K562 (cell line): ENCODE measurements around the gene DDAH2. TPM values are rescaled to one million over a fixed set of nuclear protein-coding genes. Genes with fewer than 3 reads are reported as not detected.

Source experiments
- BHLHE40 ChIP-seq: IDR thresholded peaks from 2 replicates; pipeline ENCODE4 v1.6.1; 2011; ENCODE audit warnings: low read length, improper control_type of control experiment
- C11orf30 ChIP-seq: fragments of 450-650 bp; IDR thresholded peaks from 2 replicates; pipeline ENCODE4 v1.6.1; 2016; ENCODE audit warnings: low read depth, mild to moderate bottlenecking
- CBFA2T3 ChIP-seq: fragments of 450-650 bp; IDR thresholded peaks from 2 replicates; pipeline ENCODE4 v1.6.1; 2017
- FOXP1 ChIP-seq: sonication (generic); formaldehyde crosslinking; IDR thresholded peaks from 2 replicates; pipeline ENCODE4 v1.8.0; 2022; ENCODE audit warnings: mild to moderate bottlenecking, missing genetic modification reagents
- GATA2 ChIP-seq: sonication (generic); formaldehyde crosslinking; IDR thresholded peaks from 2 replicates; pipeline ENCODE4 v1.4.0; 2020; ENCODE audit warnings: mild to moderate bottlenecking, missing genetic modification reagents
- HNRNPL ChIP-seq: fragments of 200-400 bp; formaldehyde crosslinking; IDR thresholded peaks from 2 replicates; pipeline ENCODE4 v1.6.1; 2017; ENCODE audit warnings: low read depth, mild to moderate bottlenecking, low read length
- HNRNPLL ChIP-seq: fragments of 200-400 bp; formaldehyde crosslinking; IDR thresholded peaks from 2 replicates; pipeline ENCODE4 v1.6.1; 2017; ENCODE audit warnings: low read length, low read depth, mild to moderate bottlenecking; ENCODE audit not compliant: poor library complexity, severe bottlenecking
- PHB ChIP-seq: fragments of 250-450 bp; sonication (Bioruptor Pico); IDR thresholded peaks from 2 replicates; pipeline ENCODE4 v1.5.0; 2021
- RBBP5 ChIP-seq: fragments of 200-600 bp; sonication (generic); IDR thresholded peaks from 2 replicates; pipeline ENCODE4 v1.6.1; 2012; ENCODE audit warnings: borderline replicate concordance, mild to moderate bottlenecking, low read length, control low read depth, inconsistent platforms; ENCODE audit not compliant: insufficient read depth, poor library complexity, severe bottlenecking
- RFX5 ChIP-seq: IDR thresholded peaks from 2 replicates; pipeline ENCODE4 v1.6.1; 2011; ENCODE audit warnings: low read depth, mild to moderate bottlenecking, improper control_type of control experiment, low read length
- SMARCE1 ChIP-seq: fragments of 450-650 bp; IDR thresholded peaks from 2 replicates; pipeline ENCODE4 v1.7.1; 2016; ENCODE audit warnings: mild to moderate bottlenecking
- SMC3 ChIP-seq: conservative IDR thresholded peaks from 2 replicates; pipeline ENCODE4 v1.6.1; 2011; ENCODE audit warnings: low read depth, low read length, improper control_type of control experiment; ENCODE audit not compliant: insufficient read depth
- ZNF41 ChIP-seq: fragments of 250-450 bp; sonication (Bioruptor Pico); conservative IDR thresholded peaks from 2 replicates; pipeline ENCODE4 v1.4.0; 2020; ENCODE audit warnings: mild to moderate bottlenecking
- polyA plus RNA-seq, 8 experiments: library from polyadenylated mRNA; depleted of rRNA in 4 of 8; stranded (reverse) in 5 of 8; unstranded in 3 of 8; fragments of >200 nt; fragmentation: Nextera tagmentation in 2 of 8; fragmentation: Illumina TruSeq in 1 of 8; extraction: Ambion mirVana in 2 of 8; extraction: Trizol in 1 of 8; gene quantifications; 2 replicates each; pipeline versions ENCODE4 v1.2.1 to v1.2.3, GENCODE V29; 2011 to 2014; ENCODE audit warnings: inconsistent platforms in 1 of 8, missing spikeins in 1 of 8
- total RNA-seq, 7 experiments: library from RNA; depleted of rRNA in 6 of 7; stranded (reverse); fragments of >200 nt in 6 of 7; fragmentation: Illumina TruSeq in 2 of 7; extraction: Trizol in 2 of 7; gene quantifications; 2 replicates each; pipeline versions ENCODE4 v1.2.1 to v1.2.3, GENCODE V29; 2011 to 2021; ENCODE audit warnings: low replicate concordance in 1 of 7
- TF ChIP-seq, protein P1 (sequence below), 2 experiments: fragments of 450-650 bp in 1 of 2; sonication (generic) in 1 of 2; formaldehyde crosslinking in 1 of 2; IDR thresholded peaks; 2 replicates each; pipeline versions ENCODE4 v1.7.1 to v1.9.0; 2016 to 2022; ENCODE audit warnings: inconsistent platforms in 1 of 2, mild to moderate bottlenecking in 1 of 2, missing genetic modification reagents in 1 of 2
- TF ChIP-seq, protein P2 (sequence below): fragments of 250-450 bp; sonication (Bioruptor Pico); IDR thresholded peaks from 2 replicates; pipeline ENCODE4 v1.8.0; 2022; ENCODE audit warnings: inconsistent platforms
- TF ChIP-seq, protein P3 (sequence below): fragments of 250-450 bp; sonication (Bioruptor Pico); IDR thresholded peaks from 2 replicates; pipeline ENCODE4 v1.5.0; 2021

The DDAH2 gene
- total and polyA plus RNA-seq, 9 of the 15 experiments (the other 6 are each of a cell fraction or from before 2014, with no cell fraction given) = 1.8 to 45.4 (median 21.4) TPM

DNA sequence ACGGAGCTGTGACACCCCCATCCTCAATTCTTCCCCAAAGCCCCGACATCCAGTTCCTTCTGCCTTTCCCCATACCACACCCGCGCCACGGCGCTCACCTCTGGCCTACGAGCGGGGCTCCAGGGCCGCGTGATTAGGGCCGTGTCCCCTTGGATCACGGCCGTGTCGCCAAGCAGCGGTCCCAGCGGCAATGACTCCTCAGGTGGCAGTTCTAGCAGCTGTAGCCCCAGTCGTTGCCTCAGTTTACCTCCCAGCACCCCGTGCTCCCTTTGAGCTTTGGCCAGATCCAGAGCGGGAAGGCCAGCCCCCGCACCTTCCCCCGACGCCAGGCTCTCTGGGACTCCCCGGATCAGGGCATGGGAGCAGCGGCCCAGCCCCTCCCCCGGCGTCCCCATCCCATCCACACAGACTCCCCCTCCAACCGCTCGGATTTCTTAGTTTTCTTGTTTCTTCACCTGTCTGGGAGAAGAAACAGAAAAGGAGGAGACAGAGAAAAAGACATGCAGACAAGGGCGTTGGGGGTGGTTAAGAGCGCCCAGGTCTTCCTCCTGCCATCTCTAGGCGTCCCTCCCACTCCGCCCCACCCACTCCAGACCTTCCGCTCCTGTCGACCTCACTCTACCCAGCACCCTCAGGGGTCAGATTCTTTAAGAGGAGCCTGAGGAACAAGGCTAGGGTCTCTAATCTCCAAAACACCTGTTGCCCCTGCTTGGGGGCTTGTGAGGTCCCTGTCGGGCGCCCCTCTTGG is at the start of gene DDAH2 (continued):
- TF ChIP-seq SMC3 = 0 out of 2 replicates have a peak, but pooled peaks have one; percentile 7
- TF ChIP-seq, protein P1, sequence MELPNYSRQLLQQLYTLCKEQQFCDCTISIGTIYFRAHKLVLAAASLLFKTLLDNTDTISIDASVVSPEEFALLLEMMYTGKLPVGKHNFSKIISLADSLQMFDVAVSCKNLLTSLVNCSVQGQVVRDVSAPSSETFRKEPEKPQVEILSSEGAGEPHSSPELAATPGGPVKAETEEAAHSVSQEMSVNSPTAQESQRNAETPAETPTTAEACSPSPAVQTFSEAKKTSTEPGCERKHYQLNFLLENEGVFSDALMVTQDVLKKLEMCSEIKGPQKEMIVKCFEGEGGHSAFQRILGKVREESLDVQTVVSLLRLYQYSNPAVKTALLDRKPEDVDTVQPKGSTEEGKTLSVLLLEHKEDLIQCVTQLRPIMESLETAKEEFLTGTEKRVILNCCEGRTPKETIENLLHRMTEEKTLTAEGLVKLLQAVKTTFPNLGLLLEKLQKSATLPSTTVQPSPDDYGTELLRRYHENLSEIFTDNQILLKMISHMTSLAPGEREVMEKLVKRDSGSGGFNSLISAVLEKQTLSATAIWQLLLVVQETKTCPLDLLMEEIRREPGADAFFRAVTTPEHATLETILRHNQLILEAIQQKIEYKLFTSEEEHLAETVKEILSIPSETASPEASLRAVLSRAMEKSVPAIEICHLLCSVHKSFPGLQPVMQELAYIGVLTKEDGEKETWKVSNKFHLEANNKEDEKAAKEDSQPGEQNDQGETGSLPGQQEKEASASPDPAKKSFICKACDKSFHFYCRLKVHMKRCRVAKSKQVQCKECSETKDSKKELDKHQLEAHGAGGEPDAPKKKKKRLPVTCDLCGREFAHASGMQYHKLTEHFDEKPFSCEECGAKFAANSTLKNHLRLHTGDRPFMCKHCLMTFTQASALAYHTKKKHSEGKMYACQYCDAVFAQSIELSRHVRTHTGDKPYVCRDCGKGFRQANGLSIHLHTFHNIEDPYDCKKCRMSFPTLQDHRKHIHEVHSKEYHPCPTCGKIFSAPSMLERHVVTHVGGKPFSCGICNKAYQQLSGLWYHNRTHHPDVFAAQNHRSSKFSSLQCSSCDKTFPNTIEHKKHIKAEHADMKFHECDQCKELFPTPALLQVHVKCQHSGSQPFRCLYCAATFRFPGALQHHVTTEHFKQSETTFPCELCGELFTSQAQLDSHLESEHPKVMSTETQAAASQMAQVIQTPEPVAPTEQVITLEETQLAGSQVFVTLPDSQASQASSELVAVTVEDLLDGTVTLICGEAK (IDR thresholded peaks at IDR 0.05) = no peak
- TF ChIP-seq, protein P1 (CRISPR knock-in tag; IDR thresholded peaks at IDR 0.05) = no peak
- TF ChIP-seq, protein P2, sequence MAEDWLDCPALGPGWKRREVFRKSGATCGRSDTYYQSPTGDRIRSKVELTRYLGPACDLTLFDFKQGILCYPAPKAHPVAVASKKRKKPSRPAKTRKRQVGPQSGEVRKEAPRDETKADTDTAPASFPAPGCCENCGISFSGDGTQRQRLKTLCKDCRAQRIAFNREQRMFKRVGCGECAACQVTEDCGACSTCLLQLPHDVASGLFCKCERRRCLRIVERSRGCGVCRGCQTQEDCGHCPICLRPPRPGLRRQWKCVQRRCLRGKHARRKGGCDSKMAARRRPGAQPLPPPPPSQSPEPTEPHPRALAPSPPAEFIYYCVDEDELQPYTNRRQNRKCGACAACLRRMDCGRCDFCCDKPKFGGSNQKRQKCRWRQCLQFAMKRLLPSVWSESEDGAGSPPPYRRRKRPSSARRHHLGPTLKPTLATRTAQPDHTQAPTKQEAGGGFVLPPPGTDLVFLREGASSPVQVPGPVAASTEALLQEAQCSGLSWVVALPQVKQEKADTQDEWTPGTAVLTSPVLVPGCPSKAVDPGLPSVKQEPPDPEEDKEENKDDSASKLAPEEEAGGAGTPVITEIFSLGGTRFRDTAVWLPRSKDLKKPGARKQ (CRISPR knock-in tag) = no peak
- TF ChIP-seq RFX5 = no peak
- 0 out of 2 replicates have a peak, but pooled peaks have one; percentile 19 for TF ChIP-seq PHB (CRISPR knock-in tag)
- TF ChIP-seq ZNF41 (CRISPR knock-in tag) = no peak
- 0 out of 2 replicates have a peak, but pooled peaks have one; percentile 17 for TF ChIP-seq GATA2 (CRISPR knock-in tag)
- no peak for TF ChIP-seq BHLHE40
- TF ChIP-seq, protein P3, sequence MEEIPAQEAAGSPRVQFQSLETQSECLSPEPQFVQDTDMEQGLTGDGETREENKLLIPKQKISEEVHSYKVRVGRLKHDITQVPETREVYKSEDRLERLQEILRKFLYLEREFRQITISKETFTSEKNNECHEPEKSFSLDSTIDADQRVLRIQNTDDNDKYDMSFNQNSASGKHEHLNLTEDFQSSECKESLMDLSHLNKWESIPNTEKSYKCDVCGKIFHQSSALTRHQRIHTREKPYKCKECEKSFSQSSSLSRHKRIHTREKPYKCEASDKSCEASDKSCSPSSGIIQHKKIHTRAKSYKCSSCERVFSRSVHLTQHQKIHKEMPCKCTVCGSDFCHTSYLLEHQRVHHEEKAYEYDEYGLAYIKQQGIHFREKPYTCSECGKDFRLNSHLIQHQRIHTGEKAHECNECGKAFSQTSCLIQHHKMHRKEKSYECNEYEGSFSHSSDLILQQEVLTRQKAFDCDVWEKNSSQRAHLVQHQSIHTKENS (CRISPR knock-in tag) = no peak
- no peak for TF ChIP-seq CBFA2T3
- TF ChIP-seq RBBP5 = no peak
- no peak for TF ChIP-seq SMARCE1
- no peak for TF ChIP-seq HNRNPLL
- TF ChIP-seq HNRNPL = no peak
- TF ChIP-seq FOXP1 = peak; percentile 8; the same call in 1 of the 2 replicates
- TF ChIP-seq C11orf30 = no peak
